Naive B cell (primary cell): ENCODE data around the gene OR2L8. TPM values are rescaled to one million over a fixed set of nuclear protein-coding genes. Genes with fewer than 3 reads are reported as not detected.

ENCODE experiments used
- polyA plus RNA-seq, 6 donors: library from polyadenylated mRNA; unstranded; fragments of 300-500 nt; fragmentation: Illumina TruSeq; gene quantifications; one replicate each; pipeline ENCODE4 v1.2.3, GENCODE V29; 2021; ENCODE audit warnings: low read depth in 6 of 6

OR2L8 gene
- polyA plus RNA-seq, 6 donors from 2014 or later: 0.51 to 0.74 TPM; not detected in 4

Other genes starting within 250 kb of the OR2L8 start
- gene OR6F1, start 232.2 kb upstream of the OR2L8 start, polyA plus RNA-seq: not detected
- not detected for gene OR14K1, start 210.2 kb upstream of the OR2L8 start, polyA plus RNA-seq
- not detected for gene OR14A2, start 200.7 kb upstream of the OR2L8 start, polyA plus RNA-seq
- gene OR1C1, start 188.3 kb upstream of the OR2L8 start, polyA plus RNA-seq: not detected
- not detected for gene OR14A16, start 124.7 kb upstream of the OR2L8 start, polyA plus RNA-seq
- gene OR11L1, start 107.0 kb upstream of the OR2L8 start, polyA plus RNA-seq: not detected
- gene TRIM58, start 91.7 kb upstream of the OR2L8 start, polyA plus RNA-seq: 1 to 10 TPM; 2.2 to 6.2 (median 4.7) TPM
- gene OR2W3, start 53.3 kb upstream of the OR2L8 start, polyA plus RNA-seq: 10 to 100 TPM in 1 of 6 donors, 1 to 10 TPM in 3, under 1 TPM in 2; 0.67 to 10.6 (median 2.0) TPM
- under 1 TPM in 1 of 6 donors, not detected in 5; 0.43 TPM for gene OR2T8, start 28.6 kb upstream of the OR2L8 start, polyA plus RNA-seq
- not detected for gene OR2AJ1, start 24.0 kb upstream of the OR2L8 start, polyA plus RNA-seq
- not detected for gene OR2AK2, start 16.4 kb downstream of the OR2L8 start, polyA plus RNA-seq
- gene OR2L5, start 64.8 kb downstream of the OR2L8 start, polyA plus RNA-seq: not detected
- 1 to 10 TPM in 1 of 6 donors, under 1 TPM in 4, not detected in 1; 0.16 to 1.7 (median 0.74) TPM for gene OR2L2, start 81.2 kb downstream of the OR2L8 start, polyA plus RNA-seq
- gene OR2L3, start 98.0 kb downstream of the OR2L8 start, polyA plus RNA-seq: under 1 TPM in 1 of 6 donors, not detected in 5; 0.12 TPM
- gene OR2L13, start 146.3 kb downstream of the OR2L8 start, polyA plus RNA-seq: 1 to 10 TPM in 2 of 6 donors, under 1 TPM in 3, not detected in 1; 0.27 to 1.7 (median 0.61) TPM
- gene OR2M5, start 196.3 kb downstream of the OR2L8 start, polyA plus RNA-seq: not detected
- gene OR2M2, start 226.0 kb downstream of the OR2L8 start, polyA plus RNA-seq: not detected
- gene OR2M3, start 248.4 kb downstream of the OR2L8 start, polyA plus RNA-seq: not detected